Fibroblast of peridontal ligament (primary cell): ENCODE measurements around the gene FMOD.
A peak's percentile ranks its signal among the peaks of the same experiment; 100 is the strongest.
"Not testable (repeated sequence)": the region's sequence is repeated elsewhere in the genome, so short reads cannot be mapped to it uniquely, and the experiment has no call there.

Source experiments
- DNase-seq: peaks from one replicate; pipeline ENCODE4 v3.0.0-alpha.2; 2010; ENCODE audit errors: extremely low read depth

Gene FMOD

GRCh38 chr1:203326830-203327683 lies 23.9 kb downstream of the FMOD start:
- DNase-seq: peak; percentile 70

DNA sequence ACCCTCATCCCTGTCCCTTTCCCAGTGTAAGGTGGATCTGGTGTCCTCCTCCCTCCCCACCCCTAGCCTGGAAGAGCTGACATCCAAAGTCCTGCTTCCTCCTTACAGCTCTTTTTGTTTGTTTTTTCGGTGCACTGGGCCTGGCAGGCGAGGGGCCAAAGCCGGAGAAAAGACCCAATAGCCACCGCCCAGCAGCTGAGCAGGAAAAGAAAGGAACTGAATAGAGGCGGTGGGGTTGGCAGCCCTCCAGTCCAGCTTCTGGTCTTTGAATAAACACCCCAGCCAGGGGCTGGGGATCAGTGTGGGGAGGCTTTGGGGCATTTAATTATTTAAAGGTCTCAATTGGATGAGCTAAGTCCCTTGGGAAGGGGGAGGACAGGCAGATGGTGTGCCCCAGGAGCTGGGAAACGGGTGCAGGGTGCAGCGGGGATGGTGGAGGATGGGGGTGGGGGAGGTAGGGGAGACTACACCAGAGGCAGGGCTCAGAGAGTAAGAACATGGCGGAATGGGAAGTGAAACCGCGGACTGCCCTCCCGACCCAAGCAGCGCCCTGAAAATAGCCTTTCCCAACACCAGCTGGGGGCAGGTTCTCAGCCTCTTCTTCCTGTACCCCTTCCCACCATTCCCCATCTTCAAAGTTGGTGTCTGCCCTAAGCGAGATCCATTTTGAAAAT lies 25.4 kb downstream of the FMOD start:
- DNase-seq: no peak

GRCh38 chr1:203325026-203325417 lies 25.9 kb downstream of the FMOD start:
- no peak for DNase-seq

DNA sequence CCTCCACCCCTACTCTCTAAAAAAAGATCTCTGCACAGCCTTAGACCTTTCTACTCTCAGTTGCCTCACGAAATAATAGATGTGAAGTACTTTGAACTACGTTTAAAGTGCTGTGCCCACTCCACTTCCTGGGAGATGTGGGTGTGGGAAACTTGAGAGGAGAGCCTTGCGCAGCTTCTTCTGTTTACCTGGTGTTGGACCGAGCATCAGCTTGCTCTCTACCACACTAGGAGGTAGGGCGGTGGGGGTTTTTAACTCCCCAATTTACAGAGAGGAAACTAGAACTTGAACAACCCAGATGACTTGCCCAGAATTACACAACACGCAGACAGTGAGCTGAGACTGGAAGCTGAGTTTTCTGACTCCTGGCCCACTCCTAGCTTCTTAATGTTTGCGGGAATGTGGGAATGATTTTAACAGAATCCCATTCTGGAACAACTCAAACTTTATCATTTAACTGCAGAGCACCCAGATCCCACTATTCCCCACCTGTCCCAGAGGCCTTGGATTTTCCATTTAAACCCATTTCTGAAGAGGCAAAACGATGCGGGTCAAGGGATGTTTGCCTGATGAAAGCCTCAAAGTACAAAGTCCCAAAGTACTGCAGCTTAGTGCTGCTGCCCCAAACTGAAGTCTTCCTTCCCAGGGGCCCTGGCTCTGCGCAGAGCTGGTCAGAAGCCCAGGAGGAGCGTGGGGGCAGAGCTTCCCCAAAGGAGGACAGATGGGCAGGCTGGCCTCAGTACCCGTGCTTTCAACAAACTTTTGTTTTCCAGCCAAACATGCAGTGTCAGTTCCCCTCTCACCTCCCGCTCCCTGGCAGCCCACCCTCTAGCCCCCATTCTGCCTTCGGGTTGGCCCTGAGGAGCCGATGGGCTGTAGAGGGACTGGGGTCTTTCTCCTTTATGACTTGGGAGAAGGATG lies 26.6 kb downstream of the FMOD start:
- DNase-seq: no peak

DNA sequence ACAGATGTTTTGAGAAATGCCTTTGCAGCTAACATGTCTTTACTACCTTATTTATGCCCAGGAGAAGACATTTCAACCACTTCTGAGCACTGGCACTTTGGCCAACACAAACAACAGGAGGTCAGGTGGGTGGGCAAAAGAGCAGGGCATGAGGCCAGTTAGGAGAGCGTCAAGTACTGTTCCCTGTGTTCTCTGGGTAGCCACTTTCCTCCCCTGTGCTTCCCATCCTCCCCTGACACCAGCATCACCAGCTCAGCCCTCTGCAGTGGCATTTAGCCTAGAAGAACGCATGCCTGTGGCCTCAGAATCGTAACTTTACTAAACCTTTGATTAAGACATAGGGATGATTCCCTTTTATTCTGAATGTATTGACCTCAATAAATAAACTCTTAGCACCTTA lies 27.3 kb downstream of the FMOD start:
- no peak for DNase-seq

DNA sequence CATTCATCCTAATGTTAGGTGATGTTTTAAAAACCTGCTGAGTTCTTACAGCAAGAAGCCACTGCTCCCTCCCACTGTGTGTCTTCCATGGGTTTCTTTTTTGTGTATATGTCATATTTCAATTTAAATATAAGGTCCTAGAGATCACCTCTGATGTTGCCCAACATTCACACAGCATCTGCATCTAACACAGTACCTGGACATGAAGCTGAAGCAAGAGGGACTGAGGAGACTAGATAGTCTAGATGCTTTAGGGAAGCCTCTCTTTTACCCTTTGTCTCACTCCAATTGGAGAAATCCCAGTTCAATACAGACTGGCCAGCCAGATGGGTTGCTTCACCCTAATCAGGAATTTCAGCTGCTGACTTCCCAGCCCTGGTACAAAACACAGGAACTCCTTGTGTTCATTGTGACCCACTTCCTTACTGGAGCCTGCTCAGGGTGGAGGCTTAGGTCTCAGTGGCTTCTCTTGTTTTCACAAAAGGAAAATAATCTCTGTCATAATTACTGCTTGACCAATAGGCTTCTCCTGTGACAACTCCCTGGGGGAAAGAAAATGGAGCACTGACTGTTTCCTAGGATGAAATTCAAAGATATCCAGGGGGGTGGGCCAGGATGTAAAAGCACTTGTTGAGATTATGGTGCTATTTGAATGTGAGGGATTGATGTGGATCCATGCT lies 28.3 kb downstream of the FMOD start:
- DNase-seq: no peak

DNA sequence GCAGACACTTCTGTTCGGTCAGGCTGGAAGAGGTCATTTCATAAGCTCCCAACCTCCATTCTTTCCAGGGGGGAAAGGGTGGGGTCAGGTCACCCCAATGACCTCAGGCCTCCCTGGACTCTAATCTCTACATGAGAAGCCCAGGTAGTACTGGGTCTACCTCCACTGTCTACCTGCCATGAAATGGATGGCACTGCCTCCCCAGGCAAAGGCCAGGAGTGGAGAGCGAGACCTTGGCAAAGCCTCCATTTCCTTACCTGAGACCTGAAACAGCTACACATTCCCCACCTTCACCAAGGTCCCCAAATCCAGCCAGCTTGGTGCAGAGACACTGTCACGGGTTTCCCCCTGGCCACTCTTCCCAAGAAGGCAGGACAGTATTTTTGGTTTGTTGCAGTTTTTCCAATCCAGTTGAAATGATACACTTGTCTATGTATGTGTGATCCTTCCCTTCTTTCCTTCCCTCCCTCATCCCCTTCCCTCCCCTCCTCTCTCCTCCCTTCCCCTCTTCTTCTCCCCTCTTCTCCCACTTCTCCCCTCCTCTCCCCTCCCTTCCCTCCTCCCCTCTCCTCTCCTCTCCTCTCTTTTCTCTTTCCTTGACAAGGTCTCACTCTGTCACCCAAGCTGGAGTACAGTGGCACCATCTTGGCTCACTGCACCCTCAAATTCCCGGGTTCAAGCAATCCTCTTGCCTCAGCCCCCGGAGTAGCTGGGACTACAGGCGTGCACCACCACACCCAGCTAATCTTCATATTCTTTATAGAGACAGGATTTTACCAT lies 29.5 kb downstream of the FMOD start:
- DNase-seq: no peak

- peak; percentile 42 for DNase-seq
Observed at GRCh38 chr1:203320591-203321272, 30.2 kb downstream of the FMOD start.

GRCh38 chr1:203318229-203318517 lies 32.7 kb downstream of the FMOD start:
- DNase-seq: no peak

- no peak for DNase-seq
Observed at GRCh38 chr1:203317429-203318228, 33.3 kb downstream of the FMOD start.

GRCh38 chr1:203316626-203317093 lies 34.3 kb downstream of the FMOD start:
- no peak for DNase-seq

- DNase-seq: not testable (repeated sequence)
Observed at GRCh38 chr1:203314025-203314759, 36.7 kb downstream of the FMOD start.

DNA sequence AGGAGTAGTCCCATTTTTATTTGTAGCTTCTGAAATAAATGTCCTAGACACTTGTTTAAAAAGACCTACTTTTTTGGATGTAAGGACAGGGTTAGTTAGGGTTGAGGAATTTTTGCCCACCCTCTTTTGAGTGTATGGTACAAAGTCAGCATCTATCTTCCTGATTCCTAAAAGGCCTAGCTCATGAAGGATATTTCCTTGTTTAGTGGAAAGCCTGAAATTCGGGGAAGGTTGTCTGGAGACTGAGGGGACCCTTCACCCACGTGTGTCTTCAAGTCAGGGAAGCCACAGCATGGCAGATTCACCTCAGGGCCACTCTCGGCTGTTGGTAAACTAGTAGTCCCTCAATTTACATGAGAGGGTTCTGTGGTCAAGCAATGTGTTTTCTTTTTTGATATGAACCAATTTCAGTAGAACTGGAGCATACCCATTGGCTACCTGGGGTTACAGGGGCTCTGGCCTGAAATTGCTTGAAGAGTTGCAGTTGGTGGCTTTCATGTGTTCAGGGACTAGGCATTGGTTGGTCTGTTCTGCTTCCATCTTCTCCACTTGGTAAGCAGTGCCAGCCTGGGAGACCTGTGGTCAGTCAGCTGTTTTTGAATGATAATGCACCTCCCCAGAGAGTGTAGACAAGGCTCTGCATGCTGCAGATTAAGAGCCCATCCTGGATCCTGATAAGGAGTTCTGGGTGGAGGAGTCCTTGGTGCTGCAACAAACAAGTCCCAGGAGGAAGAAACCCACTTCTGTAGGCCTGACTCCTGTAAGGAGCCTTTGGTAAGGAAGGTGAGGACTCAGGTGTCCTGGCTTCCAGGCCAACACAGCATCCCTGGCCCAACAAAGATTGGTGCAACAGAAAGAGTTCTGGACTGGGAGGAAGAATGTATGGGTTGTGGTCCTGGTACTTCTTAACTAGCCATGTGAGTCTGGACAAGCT lies 39.3 kb downstream of the FMOD start:
- no peak for DNase-seq

DNA sequence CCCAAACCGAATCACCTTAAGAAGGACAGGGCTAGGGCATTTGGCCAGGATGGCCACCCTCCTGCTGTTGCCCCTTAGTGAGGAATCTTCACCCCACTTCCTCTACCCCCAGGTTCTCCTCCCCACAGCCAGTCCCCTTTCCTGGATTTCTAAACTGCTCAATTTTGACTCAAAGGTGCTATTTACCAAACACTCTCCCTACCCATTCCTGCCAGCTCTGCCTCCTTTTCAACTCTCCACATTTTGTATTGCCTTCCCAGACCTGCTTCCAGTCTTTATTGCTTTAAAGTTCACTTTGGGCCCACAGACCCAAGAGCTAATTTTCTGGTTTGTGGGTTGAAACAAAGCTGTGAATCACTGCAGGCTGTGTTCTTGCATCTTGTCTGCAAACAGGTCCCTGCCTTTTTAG lies 42.0 kb downstream of the FMOD start:
- no peak for DNase-seq

GRCh38 chr1:203308328-203308922 lies 42.5 kb downstream of the FMOD start:
- DNase-seq: no peak

GRCh38 chr1:203307641-203308126 lies 43.2 kb downstream of the FMOD start:
- DNase-seq: no peak

GRCh38 chr1:203306965-203307541 lies 43.9 kb downstream of the FMOD start:
- DNase-seq: no peak
